ENCODE results near the gene RCAN2.

RCAN2 gene

DNA sequence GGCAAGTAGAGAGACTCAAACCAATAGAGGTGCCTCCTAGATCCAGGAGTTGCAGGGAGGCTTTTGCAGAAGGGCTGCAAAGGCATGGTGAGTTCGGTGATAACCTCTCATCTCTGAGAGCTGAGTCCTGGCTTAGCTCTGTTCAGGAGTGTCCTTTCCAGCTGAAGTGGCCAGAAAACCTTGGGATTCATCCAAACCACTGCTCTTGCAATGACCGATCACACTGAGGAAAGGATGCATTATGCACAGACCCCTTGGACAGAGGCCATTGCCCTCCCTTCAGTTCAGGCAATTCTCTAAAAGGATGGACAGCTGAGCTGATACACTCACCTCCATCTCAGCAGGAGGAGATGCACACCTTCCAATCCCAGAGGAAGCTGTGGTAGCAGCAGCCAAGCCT lies 161.7 kb downstream of the RCAN2 start:
- no peak for DNase-seq

- DNase-seq, result no peak
Observed at GRCh38 chr6:46327779-46328178, 163.5 kb downstream of the RCAN2 start.

GRCh38 chr6:46325561-46326530 lies 165.4 kb downstream of the RCAN2 start:
- no peak for DNase-seq

GRCh38 chr6:46324706-46325105 lies 166.5 kb downstream of the RCAN2 start:
- no peak for DNase-seq

- no peak for DNase-seq
Observed at GRCh38 chr6:46323966-46324622, 167.2 kb downstream of the RCAN2 start.

- no peak for DNase-seq
Observed at GRCh38 chr6:46323312-46323965, 167.8 kb downstream of the RCAN2 start.

DNA sequence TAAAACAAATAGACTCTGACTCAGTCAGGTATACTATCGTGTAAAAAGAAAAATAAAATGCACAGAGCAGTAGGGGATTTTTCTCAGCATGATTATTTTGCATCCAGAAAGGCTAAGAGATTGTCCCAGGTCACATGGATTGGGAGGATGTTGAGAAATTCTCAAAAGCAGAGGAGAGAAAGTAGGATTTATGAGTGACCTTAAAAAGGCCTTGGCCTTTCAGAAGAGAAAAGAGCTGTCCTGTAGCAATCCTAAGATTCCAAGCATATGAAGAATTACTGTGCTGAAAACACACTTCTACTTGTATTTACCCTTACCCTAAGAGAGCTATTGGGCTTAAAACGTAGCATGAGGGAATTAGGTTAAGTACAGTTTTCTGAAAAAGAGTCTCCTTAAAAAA lies 170.7 kb downstream of the RCAN2 start:
- DNase-seq, result no peak

DNA sequence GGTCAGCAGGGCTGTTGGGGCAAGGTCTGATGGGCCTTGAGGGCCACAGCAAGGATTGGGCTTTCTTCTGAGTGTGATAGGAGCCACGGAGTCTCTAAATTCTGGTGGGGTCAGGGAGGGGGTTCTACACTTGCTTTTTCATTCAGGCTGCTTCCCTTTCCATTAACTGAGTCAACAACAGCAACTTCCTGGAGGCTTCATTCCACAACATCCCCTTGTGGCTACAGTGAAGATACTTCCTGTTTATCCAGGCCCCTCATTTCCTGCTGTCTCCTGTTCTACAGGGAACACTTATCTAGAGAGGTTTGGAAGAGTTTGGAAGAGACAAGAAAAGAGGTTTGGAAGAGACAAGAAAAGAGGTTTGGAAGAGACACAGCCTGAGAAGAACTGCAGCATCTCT lies 175.7 kb downstream of the RCAN2 start:
- no peak for DNase-seq

GRCh38 chr6:46312654-46313053 lies 178.6 kb downstream of the RCAN2 start:
- DNase-seq, result no peak

GRCh38 chr6:46310196-46310595 lies 181.1 kb downstream of the RCAN2 start:
- DNase-seq, result no peak

DNA sequence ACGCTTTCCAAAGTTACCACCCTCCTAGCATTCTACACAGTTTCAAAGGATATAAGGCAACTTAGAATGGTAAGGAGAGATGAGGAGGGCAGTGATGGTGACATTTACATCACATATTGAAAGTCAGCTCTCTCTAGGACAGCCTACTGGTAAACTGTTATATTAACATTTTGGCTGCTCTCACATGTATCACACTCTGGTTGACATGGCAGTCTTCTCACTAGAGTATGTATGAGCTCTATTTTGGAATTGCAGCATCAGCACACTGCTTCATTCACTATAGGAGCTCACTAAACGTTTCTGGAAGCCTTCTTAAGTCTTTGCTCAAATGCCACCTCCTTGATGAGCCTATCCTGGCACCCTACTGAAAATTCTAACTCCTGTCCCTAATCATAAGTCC lies 184.8 kb downstream of the RCAN2 start:
- no peak for DNase-seq

- no peak for DNase-seq
Observed at GRCh38 chr6:46305833-46306232, 185.4 kb downstream of the RCAN2 start.

- DNase-seq, result no peak
Observed at GRCh38 chr6:46305236-46305635, 186.0 kb downstream of the RCAN2 start.

- no peak for DNase-seq
Observed at GRCh38 chr6:46302816-46303215, 188.4 kb downstream of the RCAN2 start.

GRCh38 chr6:46302176-46302575 lies 189.1 kb downstream of the RCAN2 start:
- DNase-seq, result no peak

DNA sequence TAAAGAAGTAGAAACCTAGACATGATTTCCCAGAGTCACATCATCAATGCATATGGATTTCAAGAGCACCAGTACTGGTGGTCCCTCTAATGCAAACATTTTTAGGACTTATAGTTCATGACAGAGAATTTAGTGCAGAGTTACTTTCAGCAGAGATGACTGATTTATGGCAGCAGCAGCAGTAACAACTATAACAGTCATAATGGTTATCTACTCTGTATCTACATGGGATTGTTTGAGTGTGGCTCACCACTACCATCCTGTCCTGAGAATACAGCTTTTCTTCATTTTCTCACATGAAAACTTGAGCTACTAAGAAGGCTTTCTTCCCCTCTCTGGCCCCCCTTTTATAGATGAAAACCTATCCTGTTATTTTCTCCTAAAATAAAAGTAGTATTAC lies 192.0 kb downstream of the RCAN2 start:
- no peak for DNase-seq

GRCh38 chr6:46296586-46296985 lies 194.7 kb downstream of the RCAN2 start:
- no peak for DNase-seq

- DNase-seq, result no peak
Observed at GRCh38 chr6:46293641-46294316, 197.5 kb downstream of the RCAN2 start.

GRCh38 chr6:46291880-46292279 lies 199.4 kb downstream of the RCAN2 start:
- DNase-seq, result no peak

GRCh38 chr6:46291275-46291633 lies 200.0 kb downstream of the RCAN2 start:
- no peak for DNase-seq

- no peak for DNase-seq
Observed at GRCh38 chr6:46290421-46291274, 200.6 kb downstream of the RCAN2 start.

DNA sequence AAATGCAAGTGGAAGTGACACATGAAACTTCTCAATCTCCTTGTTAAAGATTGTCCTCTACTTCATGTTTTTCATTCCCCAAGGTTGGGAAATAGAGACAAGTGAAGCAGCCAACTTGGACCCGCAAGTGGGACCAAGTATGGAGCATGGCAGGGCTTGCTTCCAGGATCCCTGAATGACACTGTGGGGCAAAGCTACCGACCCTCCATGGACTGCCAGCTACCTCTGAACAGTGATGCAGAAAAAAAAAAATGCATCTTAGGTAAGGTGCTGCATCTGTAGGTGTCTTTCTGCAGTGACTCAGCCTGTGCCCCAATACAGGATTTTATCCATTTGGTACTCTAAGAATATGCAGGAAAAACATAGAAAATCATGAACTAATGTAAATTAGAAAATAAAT lies 201.4 kb downstream of the RCAN2 start:
- DNase-seq, result no peak
